Upper lobe of left lung (tissue), 4 donors: Measurements from ENCODE around the gene IFT88.

Source experiments
- EP300 ChIP-seq, 4 donors: sonication (generic); formaldehyde crosslinking; IDR thresholded peaks; one replicate each; pipeline ENCODE4 v1.5.1; 2017; ENCODE audit warnings: antibody characterized with exemption in 4 of 4, control low read depth in 2 of 4
- POLR2A ChIP-seq, 4 donors: fragments of 450-650 bp; IDR thresholded peaks; one replicate each; pipeline ENCODE4 v1.5.1; 2016 to 2017; ENCODE audit warnings: antibody characterized with exemption in 4 of 4, mild to moderate bottlenecking in 2 of 4
- POLR2AphosphoS5 ChIP-seq, 2 donors: sonication (generic); formaldehyde crosslinking; IDR thresholded peaks; one replicate each; pipeline ENCODE4 v1.5.1; 2017; ENCODE audit warnings: antibody characterized with exemption in 2 of 2
- TF ChIP-seq, protein P1 (sequence below), 6 experiments: fragments of 450-650 bp in 4 of 6; fragments of 200-600 bp in 2 of 6; sonication (generic) in 2 of 6; IDR thresholded peaks; one replicate each; pipeline ENCODE4 v1.5.1; 2016 to 2019; ENCODE audit warnings: antibody characterized with exemption in 6 of 6

GRCh38 chr13:20718958-20719566 lies 152.1 kb downstream of the IFT88 start:
- TF ChIP-seq, protein P1, sequence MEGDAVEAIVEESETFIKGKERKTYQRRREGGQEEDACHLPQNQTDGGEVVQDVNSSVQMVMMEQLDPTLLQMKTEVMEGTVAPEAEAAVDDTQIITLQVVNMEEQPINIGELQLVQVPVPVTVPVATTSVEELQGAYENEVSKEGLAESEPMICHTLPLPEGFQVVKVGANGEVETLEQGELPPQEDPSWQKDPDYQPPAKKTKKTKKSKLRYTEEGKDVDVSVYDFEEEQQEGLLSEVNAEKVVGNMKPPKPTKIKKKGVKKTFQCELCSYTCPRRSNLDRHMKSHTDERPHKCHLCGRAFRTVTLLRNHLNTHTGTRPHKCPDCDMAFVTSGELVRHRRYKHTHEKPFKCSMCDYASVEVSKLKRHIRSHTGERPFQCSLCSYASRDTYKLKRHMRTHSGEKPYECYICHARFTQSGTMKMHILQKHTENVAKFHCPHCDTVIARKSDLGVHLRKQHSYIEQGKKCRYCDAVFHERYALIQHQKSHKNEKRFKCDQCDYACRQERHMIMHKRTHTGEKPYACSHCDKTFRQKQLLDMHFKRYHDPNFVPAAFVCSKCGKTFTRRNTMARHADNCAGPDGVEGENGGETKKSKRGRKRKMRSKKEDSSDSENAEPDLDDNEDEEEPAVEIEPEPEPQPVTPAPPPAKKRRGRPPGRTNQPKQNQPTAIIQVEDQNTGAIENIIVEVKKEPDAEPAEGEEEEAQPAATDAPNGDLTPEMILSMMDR (IDR thresholded peaks at IDR 0.05): no peak
- TF ChIP-seq POLR2A (IDR thresholded peaks at IDR 0.05) (no peak), EP300 (IDR thresholded peaks at IDR 0.05) (no peak), POLR2AphosphoS5 (IDR thresholded peaks at IDR 0.05) (no peak)
